GM12874 (cell line): ENCODE data around the gene CLASP1.

Experiments used
- CTCF ChIP-seq: IDR thresholded peaks from 2 replicates; pipeline ENCODE4 v1.5.1; 2011; ENCODE audit warnings: low read depth, mild to moderate bottlenecking, control low read depth, low read length, moderate library complexity; ENCODE audit not compliant: insufficient read depth

Gene CLASP1

GRCh38 chr2:121382744-121383143 lies 266.5 kb downstream of the CLASP1 start:
- no peak for TF ChIP-seq CTCF

- no peak for TF ChIP-seq CTCF
Observed at GRCh38 chr2:121377646-121378045, 271.6 kb downstream of the CLASP1 start.

DNA sequence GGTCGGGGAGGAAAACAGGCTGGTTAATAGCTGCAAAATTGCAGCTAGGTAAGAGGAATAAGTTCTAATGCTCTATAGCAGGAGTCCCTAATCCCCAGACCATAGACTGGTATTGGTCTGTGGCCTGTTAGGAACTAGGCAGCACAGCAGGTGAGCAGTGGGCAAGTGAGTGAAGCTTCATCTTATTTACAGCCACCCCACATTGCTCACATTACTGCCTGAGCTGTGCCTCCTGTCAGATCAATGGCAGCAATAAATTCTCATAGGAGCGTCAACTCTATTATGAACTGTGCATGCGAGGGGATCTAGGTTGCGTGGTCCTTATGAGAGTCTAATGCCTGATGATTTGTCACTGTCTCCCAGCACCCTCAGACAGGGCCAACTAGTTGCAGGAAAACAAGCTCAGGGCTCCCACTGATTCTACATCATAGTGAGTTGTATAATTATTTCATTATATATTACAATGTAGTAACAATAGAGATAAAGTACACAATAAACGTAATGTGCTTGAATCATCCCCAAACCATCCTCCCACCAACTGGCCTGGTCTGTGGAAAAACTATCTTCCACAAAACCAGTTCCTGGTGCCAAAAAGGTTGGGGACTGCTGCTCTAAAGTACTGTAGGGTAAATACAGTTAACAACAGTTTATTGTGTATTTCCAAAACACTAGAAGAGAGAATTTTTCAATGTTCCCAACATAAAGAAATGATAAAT lies 272.6 kb downstream of the CLASP1 start:
- no peak for TF ChIP-seq CTCF

DNA sequence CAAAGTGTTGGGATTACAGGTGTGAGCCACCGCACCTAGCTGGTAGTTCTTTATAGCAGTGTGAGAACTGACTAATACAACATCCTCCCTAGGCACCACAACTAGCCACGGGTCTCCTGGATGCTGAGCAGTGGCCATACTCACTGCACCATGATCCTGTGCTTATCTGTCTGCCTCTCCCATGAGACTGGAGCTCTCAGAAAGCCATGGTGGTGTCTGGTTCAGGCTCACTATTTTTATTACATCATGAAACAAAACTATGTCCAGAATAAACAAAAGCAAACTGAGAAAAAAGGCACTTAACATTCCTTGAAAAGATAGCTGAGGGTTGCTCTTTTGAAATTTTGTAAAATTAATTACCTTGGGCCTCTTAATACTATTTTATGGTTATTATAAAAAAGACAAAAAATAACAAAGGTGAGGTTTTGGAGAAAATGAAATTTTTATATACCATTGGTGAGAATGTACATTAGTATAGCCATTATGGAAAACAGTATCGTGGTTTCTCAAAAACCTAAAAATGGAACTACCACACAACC lies 273.6 kb downstream of the CLASP1 start:
- no peak for TF ChIP-seq CTCF

GRCh38 chr2:121372721-121373353 lies 276.4 kb downstream of the CLASP1 start:
- TF ChIP-seq CTCF = no peak

GRCh38 chr2:121372082-121372481 lies 277.2 kb downstream of the CLASP1 start:
- TF ChIP-seq CTCF = no peak

GRCh38 chr2:121368836-121369235 lies 280.4 kb downstream of the CLASP1 start:
- no peak for TF ChIP-seq CTCF
